Measurements from ENCODE around the gene ARHGAP22.

ARHGAP22 gene

DNA sequence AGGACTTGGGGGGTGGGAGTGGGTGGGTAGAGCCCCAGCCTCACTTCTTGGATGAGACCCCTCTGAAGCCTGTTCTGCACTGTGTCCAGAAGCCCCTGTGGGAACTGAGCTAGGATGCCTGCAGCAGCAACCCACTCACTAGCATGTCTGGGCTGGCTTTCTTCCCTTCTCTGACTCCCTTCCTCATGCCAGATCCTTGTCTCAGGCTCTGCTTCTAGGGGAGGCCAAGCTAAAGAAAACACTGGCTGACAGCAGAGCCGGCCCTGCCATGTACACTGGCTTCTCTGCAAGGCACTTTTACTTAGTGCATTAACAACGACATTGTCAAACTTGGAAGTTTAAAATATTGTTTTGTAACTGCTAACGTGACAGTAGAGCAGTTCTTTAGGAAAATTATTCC is 50.2 kb downstream of the ARHGAP22 start:
- TF ChIP-seq REST (IDR thresholded peaks at IDR 0.05; ENCODE audit: insufficient replicate concordance, low read depth) (no peak), GABPA (IDR thresholded peaks at IDR 0.05; ENCODE audit: low read depth) (no peak), CTCF (IDR thresholded peaks at IDR 0.05; ENCODE audit: insufficient read depth, low read length) (no peak), SPI1 (IDR thresholded peaks at IDR 0.05; ENCODE audit: borderline replicate concordance, low read depth) (no peak), POLR2AphosphoS5 (IDR thresholded peaks at IDR 0.05; ENCODE audit: low read depth) (no peak)
- H3K27me3 ChIP-seq (ENCODE audit: insufficient read depth, poor library complexity, severe bottlenecking), result no peaks in the 10 kb centered on the region
- no peak for DNase-seq (ENCODE audit: low read depth in 1 of 2, low spot score in 1 of 2)
- no peak overlapping the region for H3K4me3 ChIP-seq (replicated peaks; ENCODE audit: insufficient read depth, low read length)
- H3K27ac ChIP-seq (replicated peaks), result no peak overlapping the region

DNA sequence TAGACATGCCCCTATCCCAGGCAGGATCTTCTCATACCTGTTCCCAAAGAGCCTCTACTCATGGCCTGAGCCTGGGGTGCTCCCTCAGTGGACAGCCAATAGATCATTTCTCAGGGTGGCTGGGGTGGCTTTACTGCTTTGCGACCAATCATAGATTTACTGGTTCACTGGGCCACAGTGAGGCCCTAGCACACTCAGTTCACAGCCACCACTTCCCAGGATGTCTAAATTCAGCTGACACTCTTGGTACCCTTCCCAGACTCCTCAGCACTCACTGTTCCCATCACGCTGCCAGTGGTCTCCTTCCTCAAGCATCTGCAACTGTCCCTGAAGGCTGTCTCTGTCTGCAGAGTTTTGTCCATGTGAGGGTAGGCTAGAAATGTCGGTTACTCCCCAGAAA is 50.6 kb downstream of the ARHGAP22 start:
- Histone ChIP-seq H3K27ac (replicated peaks) (no peak overlapping the region), H3K27me3 (ENCODE audit: insufficient read depth, poor library complexity, severe bottlenecking) (no peaks in the 10 kb centered on the region), H3K4me3 (replicated peaks; ENCODE audit: insufficient read depth, low read length) (no peak overlapping the region)
- no peak for DNase-seq (ENCODE audit: low read depth in 1 of 2, low spot score in 1 of 2)
- TF ChIP-seq POLR2AphosphoS5 (IDR thresholded peaks at IDR 0.05; ENCODE audit: low read depth) (no peak), SPI1 (IDR thresholded peaks at IDR 0.05; ENCODE audit: borderline replicate concordance, low read depth) (no peak), REST (IDR thresholded peaks at IDR 0.05; ENCODE audit: insufficient replicate concordance, low read depth) (no peak), GABPA (IDR thresholded peaks at IDR 0.05; ENCODE audit: low read depth) (no peak), CTCF (IDR thresholded peaks at IDR 0.05; ENCODE audit: insufficient read depth, low read length) (no peak)

DNA sequence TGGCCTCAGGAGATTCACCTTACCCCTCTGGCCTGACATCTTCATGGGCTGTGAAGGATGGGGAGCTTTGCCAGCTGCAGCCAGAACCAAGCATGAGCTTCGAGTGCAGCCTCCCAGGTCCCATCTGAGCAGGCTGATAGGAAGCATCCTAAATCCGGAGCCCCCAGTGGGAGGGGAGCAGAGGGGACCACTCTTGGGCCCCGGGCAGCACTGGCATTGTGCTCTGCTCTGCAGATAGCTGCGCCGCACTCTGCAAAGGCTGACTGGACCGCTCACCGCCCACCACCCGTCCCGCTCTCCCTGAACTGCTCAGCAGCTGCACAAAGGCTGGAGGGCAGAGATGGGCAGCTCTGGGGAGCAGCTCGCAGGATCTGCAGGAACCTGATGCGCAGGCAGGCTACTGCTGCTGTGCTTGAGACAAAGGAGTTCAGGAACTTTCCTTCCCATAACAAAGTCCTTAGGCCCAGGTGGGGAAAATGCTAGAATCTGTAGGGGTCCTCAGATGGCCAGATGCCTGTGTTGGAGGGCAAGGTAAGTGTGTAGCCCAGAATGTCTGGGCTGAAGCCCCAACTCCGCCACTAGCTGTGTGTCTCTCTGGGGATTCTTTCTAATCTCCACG is 51.8 kb downstream of the ARHGAP22 start:
- TF ChIP-seq CTCF (IDR thresholded peaks at IDR 0.05; ENCODE audit: insufficient read depth, low read length) (no peak), REST (IDR thresholded peaks at IDR 0.05; ENCODE audit: insufficient replicate concordance, low read depth) (no peak), SPI1 (IDR thresholded peaks at IDR 0.05; ENCODE audit: borderline replicate concordance, low read depth) (no peak), POLR2AphosphoS5 (IDR thresholded peaks at IDR 0.05; ENCODE audit: low read depth) (no peak), GABPA (IDR thresholded peaks at IDR 0.05; ENCODE audit: low read depth) (no peak)
- no peak for DNase-seq (ENCODE audit: low read depth in 1 of 2, low spot score in 1 of 2)
- no peak overlapping the region for H3K4me3 ChIP-seq (replicated peaks; ENCODE audit: insufficient read depth, low read length)
- H3K27me3 ChIP-seq (ENCODE audit: insufficient read depth, poor library complexity, severe bottlenecking), result no peaks in the 10 kb centered on the region
- H3K27ac ChIP-seq (replicated peaks), result no peak overlapping the region
